ENCODE measurements around the gene MROH7.

The MROH7 gene

GRCh38 chr1:54685335-54685905 is 43.8 kb downstream of the MROH7 start:
- Histone ChIP-seq H2BK5ac (ENCODE audit: low read depth, low read length, poor library complexity) (no peak overlapping the region), H3K79me1 (ENCODE audit: low read length) (no peaks in the 10 kb centered on the region), H3K4me3 (ENCODE audit: low read depth, low read length) (no peak overlapping the region), H3K27ac (ENCODE audit: low read depth, low read length) (no peak overlapping the region), H3K4me1 (ENCODE audit: control insufficient read depth in 1 of 2, insufficient read depth in 2 of 2, low read length in 2 of 2) (peaks cover 0 to 2% of the 10 kb centered on the region in 2 experiments), H3K36me3 (ENCODE audit: control insufficient read depth in 1 of 2, insufficient read depth in 2 of 2, low read length in 2 of 2) (no peaks in the 10 kb centered on the region), H2BK12ac (ENCODE audit: low read length) (no peak overlapping the region), H3K4me2 (ENCODE audit: low read length) (no peak overlapping the region), H2BK120ac (ENCODE audit: insufficient read depth, low read length, poor library complexity) (no peak overlapping the region), H3K9ac (ENCODE audit: low read length) (no peak overlapping the region), H3K14ac (ENCODE audit: low read length) (no peak overlapping the region), H3K4ac (ENCODE audit: low read depth, low read length) (no peak overlapping the region), H3K27me3 (ENCODE audit: insufficient read depth, low read length) (no peaks in the 10 kb centered on the region), H4K12ac (ENCODE audit: low read depth, low read length) (no peak overlapping the region), H3K9me3 (ENCODE audit: insufficient read depth, low read depth, low read length) (no peaks in the 10 kb centered on the region), H3K18ac (ENCODE audit: low read length) (no peak overlapping the region), H4K8ac (ENCODE audit: low read depth, low read length) (no peak overlapping the region), H4K91ac (ENCODE audit: low read depth, low read length) (no peak overlapping the region), H3K23ac (ENCODE audit: low read length) (no peak overlapping the region), H2AK5ac (ENCODE audit: low read length) (no peak overlapping the region), H3K79me2 (ENCODE audit: control insufficient read depth, insufficient read depth, low read length, poor library complexity) (no peaks in the 10 kb centered on the region), H2AFZ (ENCODE audit: insufficient read depth, low read length, poor library complexity) (no peak overlapping the region)
- no CpG with 5 or more reads among the region's 4 CpGs for WGBS (ENCODE audit: extremely low coverage, insufficient coverage, insufficient read length)
- DNase-seq: no peak

- Histone ChIP-seq H3K18ac (ENCODE audit: low read length) (no peak overlapping the region), H2BK5ac (ENCODE audit: low read depth, low read length, poor library complexity) (no peak overlapping the region), H3K79me1 (ENCODE audit: low read length) (no peaks in the 10 kb centered on the region), H3K4ac (ENCODE audit: low read depth, low read length) (no peak overlapping the region), H3K27me3 (ENCODE audit: insufficient read depth, low read length) (no peaks in the 10 kb centered on the region), H3K4me1 (ENCODE audit: control insufficient read depth in 1 of 2, insufficient read depth in 2 of 2, low read length in 2 of 2) (peaks cover 0 to 2% of the 10 kb centered on the region in 2 experiments), H4K8ac (ENCODE audit: low read depth, low read length) (no peak overlapping the region), H4K12ac (ENCODE audit: low read depth, low read length) (no peak overlapping the region), H3K9ac (ENCODE audit: low read length) (no peak overlapping the region), H3K14ac (ENCODE audit: low read length) (no peak overlapping the region), H2AFZ (ENCODE audit: insufficient read depth, low read length, poor library complexity) (no peak overlapping the region), H3K36me3 (ENCODE audit: control insufficient read depth in 1 of 2, insufficient read depth in 2 of 2, low read length in 2 of 2) (no peaks in the 10 kb centered on the region), H2BK120ac (ENCODE audit: insufficient read depth, low read length, poor library complexity) (no peak overlapping the region), H2AK5ac (ENCODE audit: low read length) (no peak overlapping the region), H3K4me2 (ENCODE audit: low read length) (no peak overlapping the region), H3K27ac (ENCODE audit: low read depth, low read length) (no peak overlapping the region), H2BK12ac (ENCODE audit: low read length) (no peak overlapping the region), H3K9me3 (ENCODE audit: insufficient read depth, low read depth, low read length) (no peaks in the 10 kb centered on the region), H3K79me2 (ENCODE audit: control insufficient read depth, insufficient read depth, low read length, poor library complexity) (no peaks in the 10 kb centered on the region), H3K4me3 (ENCODE audit: low read depth, low read length) (no peak overlapping the region), H4K91ac (ENCODE audit: low read depth, low read length) (no peak overlapping the region), H3K23ac (ENCODE audit: low read length) (no peak overlapping the region)
- DNase-seq: no peak
- no CpG with 5 or more reads among the region's 11 CpGs for WGBS (ENCODE audit: extremely low coverage, insufficient coverage, insufficient read length)
These were observed 44.6 kb downstream of the MROH7 start for GRCh38 chr1:54686155-54686554.

GRCh38 chr1:54694771-54695170 is 53.2 kb downstream of the MROH7 start:
- Histone ChIP-seq H2BK12ac (ENCODE audit: low read length) (no peak overlapping the region), H3K36me3 (ENCODE audit: control insufficient read depth in 1 of 2, insufficient read depth in 2 of 2, low read length in 2 of 2) (no peaks in the 10 kb centered on the region), H3K18ac (ENCODE audit: low read length) (no peak overlapping the region), H2BK120ac (ENCODE audit: insufficient read depth, low read length, poor library complexity) (no peak overlapping the region), H3K4ac (ENCODE audit: low read depth, low read length) (no peak overlapping the region), H2AK5ac (ENCODE audit: low read length) (no peak overlapping the region), H3K4me2 (ENCODE audit: low read length) (no peak overlapping the region), H3K4me1 (ENCODE audit: control insufficient read depth in 1 of 2, insufficient read depth in 2 of 2, low read length in 2 of 2) (no peaks in the 10 kb centered on the region), H4K91ac (ENCODE audit: low read depth, low read length) (no peak overlapping the region), H3K79me1 (ENCODE audit: low read length) (no peaks in the 10 kb centered on the region), H2BK5ac (ENCODE audit: low read depth, low read length, poor library complexity) (no peak overlapping the region), H4K8ac (ENCODE audit: low read depth, low read length) (no peak overlapping the region), H3K27ac (ENCODE audit: low read depth, low read length) (no peak overlapping the region), H3K79me2 (ENCODE audit: control insufficient read depth, insufficient read depth, low read length, poor library complexity) (no peaks in the 10 kb centered on the region), H3K23ac (ENCODE audit: low read length) (no peak overlapping the region), H3K14ac (ENCODE audit: low read length) (no peak overlapping the region), H4K12ac (ENCODE audit: low read depth, low read length) (no peak overlapping the region), H3K4me3 (ENCODE audit: low read depth, low read length) (no peak overlapping the region), H3K9me3 (ENCODE audit: insufficient read depth, low read depth, low read length) (no peaks in the 10 kb centered on the region), H3K9ac (ENCODE audit: low read length) (no peak overlapping the region), H3K27me3 (ENCODE audit: insufficient read depth, low read length) (no peaks in the 10 kb centered on the region), H2AFZ (ENCODE audit: insufficient read depth, low read length, poor library complexity) (no peak overlapping the region)
- no CpG with 5 or more reads among the region's 8 CpGs for WGBS (ENCODE audit: extremely low coverage, insufficient coverage, insufficient read length)
- DNase-seq: no peak

- Histone ChIP-seq H3K27me3 (ENCODE audit: insufficient read depth, low read length) (no peaks in the 10 kb centered on the region), H2AK5ac (ENCODE audit: low read length) (no peak overlapping the region), H4K8ac (ENCODE audit: low read depth, low read length) (no peak overlapping the region), H4K12ac (ENCODE audit: low read depth, low read length) (no peak overlapping the region), H2BK5ac (ENCODE audit: low read depth, low read length, poor library complexity) (no peak overlapping the region), H4K91ac (ENCODE audit: low read depth, low read length) (no peak overlapping the region), H2BK12ac (ENCODE audit: low read length) (no peak overlapping the region), H3K23ac (ENCODE audit: low read length) (no peak overlapping the region), H3K79me2 (ENCODE audit: control insufficient read depth, insufficient read depth, low read length, poor library complexity) (no peaks in the 10 kb centered on the region), H3K27ac (ENCODE audit: low read depth, low read length) (no peak overlapping the region), H2AFZ (ENCODE audit: insufficient read depth, low read length, poor library complexity) (no peak overlapping the region), H3K9ac (ENCODE audit: low read length) (no peak overlapping the region), H2BK120ac (ENCODE audit: insufficient read depth, low read length, poor library complexity) (no peak overlapping the region), H3K9me3 (ENCODE audit: insufficient read depth, low read depth, low read length) (no peaks in the 10 kb centered on the region), H3K14ac (ENCODE audit: low read length) (no peak overlapping the region), H3K4me2 (ENCODE audit: low read length) (no peak overlapping the region), H3K4me1 (ENCODE audit: control insufficient read depth in 1 of 2, insufficient read depth in 2 of 2, low read length in 2 of 2) (no peaks in the 10 kb centered on the region), H3K4me3 (ENCODE audit: low read depth, low read length) (no peak overlapping the region), H3K36me3 (ENCODE audit: control insufficient read depth in 1 of 2, insufficient read depth in 2 of 2, low read length in 2 of 2) (no peaks in the 10 kb centered on the region), H3K4ac (ENCODE audit: low read depth, low read length) (no peak overlapping the region), H3K79me1 (ENCODE audit: low read length) (no peaks in the 10 kb centered on the region), H3K18ac (ENCODE audit: low read length) (no peak overlapping the region)
- no CpG with 5 or more reads among the region's 15 CpGs for WGBS (ENCODE audit: extremely low coverage, insufficient coverage, insufficient read length)
- no peak for DNase-seq
These were observed 53.6 kb downstream of the MROH7 start for GRCh38 chr1:54695221-54695620.

Measured in trophoblast cell (in vitro differentiated cells and primary cell).